ENCODE measurements around the gene CYP2A7. TPM values are rescaled to one million over a fixed set of nuclear protein-coding genes. Genes with fewer than 3 reads are reported as not detected.
"Not testable (repeated sequence)": the region's sequence is repeated elsewhere in the genome, so short reads cannot be mapped to it uniquely, and the experiment has no call there.

Gene CYP2A7
- polyA plus RNA-seq, 1 experiment = not detected

- H3K9me3 ChIP-seq (ENCODE audit: control insufficient read depth, insufficient read depth, low read length) = no peaks in the 10 kb centered on the region; the same call in 1 of the 2 replicates
- no peak for TF ChIP-seq CTCF (IDR thresholded peaks at IDR 0.05; ENCODE audit: low read depth, low read length)
- ChIA-PET POLR2A (no interaction called here), CTCF (no interaction called here)
- H3K27ac ChIP-seq (ENCODE audit: low read depth, low read length) = no peak overlapping the region
- H3K27me3 ChIP-seq (ENCODE audit: control insufficient read depth, insufficient read depth, low read length) = no peaks in the 10 kb centered on the region
- no peak overlapping the region for H3K4me3 ChIP-seq (ENCODE audit: low read depth, low read length)
- DNase-seq (ENCODE audit: low read depth, low spot score) = no peak
Measured at GRCh38 chr19:40921005-40921897, 39.2 kb upstream of the CYP2A7 start.

GRCh38 chr19:40920300-40921004, 38.4 kb upstream of the CYP2A7 start:
- DNase-seq (ENCODE audit: low read depth, low spot score) = no peak
- Histone ChIP-seq H3K27ac (ENCODE audit: low read depth, low read length) (no peak overlapping the region), H3K27me3 (ENCODE audit: control insufficient read depth, insufficient read depth, low read length) (no peaks in the 10 kb centered on the region), H3K9me3 (ENCODE audit: control insufficient read depth, insufficient read depth, low read length) (no peaks in the 10 kb centered on the region; the same call in 1 of the 2 replicates), H3K4me3 (ENCODE audit: low read depth, low read length) (no peak overlapping the region)
- POLR2A ChIA-PET = no interaction called here
- CTCF ChIA-PET = no interaction called here
- TF ChIP-seq CTCF (IDR thresholded peaks at IDR 0.05; ENCODE audit: low read depth, low read length) = no peak

GRCh38 chr19:40919530-40920299, 37.7 kb upstream of the CYP2A7 start:
- H3K4me3 ChIP-seq (ENCODE audit: low read depth, low read length); CTCF ChIA-PET; DNase-seq (ENCODE audit: low read depth, low spot score); H3K27ac ChIP-seq (ENCODE audit: low read depth, low read length); H3K27me3 ChIP-seq (ENCODE audit: control insufficient read depth, insufficient read depth, low read length); POLR2A ChIA-PET; H3K9me3 ChIP-seq (ENCODE audit: control insufficient read depth, insufficient read depth, low read length): not testable (repeated sequence)

- CTCF ChIA-PET; H3K9me3 ChIP-seq (ENCODE audit: control insufficient read depth, insufficient read depth, low read length); POLR2A ChIA-PET; DNase-seq (ENCODE audit: low read depth, low spot score); H3K27me3 ChIP-seq (ENCODE audit: control insufficient read depth, insufficient read depth, low read length); H3K27ac ChIP-seq (ENCODE audit: low read depth, low read length); H3K4me3 ChIP-seq (ENCODE audit: low read depth, low read length): not testable (repeated sequence)
Measured at GRCh38 chr19:40918303-40918702, 36.3 kb upstream of the CYP2A7 start.

- H3K27ac ChIP-seq (ENCODE audit: low read depth, low read length) = no peak overlapping the region
- no peak for DNase-seq (ENCODE audit: low read depth, low spot score)
- TF ChIP-seq CTCF (IDR thresholded peaks at IDR 0.05; ENCODE audit: low read depth, low read length) = no peak
- ChIA-PET CTCF (no interaction called here), POLR2A (no interaction called here)
- no peak overlapping the region for H3K4me3 ChIP-seq (ENCODE audit: low read depth, low read length)
- no peaks in the 10 kb centered on the region for H3K9me3 ChIP-seq (ENCODE audit: control insufficient read depth, insufficient read depth, low read length)
- H3K27me3 ChIP-seq (ENCODE audit: control insufficient read depth, insufficient read depth, low read length) = peaks cover 14% of the 10 kb centered on the region
Measured at GRCh38 chr19:40908976-40909375, 26.9 kb upstream of the CYP2A7 start.
